Head of caudate nucleus (tissue), 42 donors: ENCODE measurements around the gene RDH5.

Experiments
- DNase-seq, 42 donors: peaks; one replicate each; pipeline versions ENCODE4 v3.0.0 to v3.0.0-alpha.2; 2020 to 2021; ENCODE audit warnings: mixed read lengths in 7 of 42
- intact Hi-C: fragments of 100-400 bp; cut with DNase I; formaldehyde crosslinking; loops from one replicate; pipeline ENCODE4 v1.15.0; 2022

Gene RDH5, protein sequence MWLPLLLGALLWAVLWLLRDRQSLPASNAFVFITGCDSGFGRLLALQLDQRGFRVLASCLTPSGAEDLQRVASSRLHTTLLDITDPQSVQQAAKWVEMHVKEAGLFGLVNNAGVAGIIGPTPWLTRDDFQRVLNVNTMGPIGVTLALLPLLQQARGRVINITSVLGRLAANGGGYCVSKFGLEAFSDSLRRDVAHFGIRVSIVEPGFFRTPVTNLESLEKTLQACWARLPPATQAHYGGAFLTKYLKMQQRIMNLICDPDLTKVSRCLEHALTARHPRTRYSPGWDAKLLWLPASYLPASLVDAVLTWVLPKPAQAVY

DNA sequence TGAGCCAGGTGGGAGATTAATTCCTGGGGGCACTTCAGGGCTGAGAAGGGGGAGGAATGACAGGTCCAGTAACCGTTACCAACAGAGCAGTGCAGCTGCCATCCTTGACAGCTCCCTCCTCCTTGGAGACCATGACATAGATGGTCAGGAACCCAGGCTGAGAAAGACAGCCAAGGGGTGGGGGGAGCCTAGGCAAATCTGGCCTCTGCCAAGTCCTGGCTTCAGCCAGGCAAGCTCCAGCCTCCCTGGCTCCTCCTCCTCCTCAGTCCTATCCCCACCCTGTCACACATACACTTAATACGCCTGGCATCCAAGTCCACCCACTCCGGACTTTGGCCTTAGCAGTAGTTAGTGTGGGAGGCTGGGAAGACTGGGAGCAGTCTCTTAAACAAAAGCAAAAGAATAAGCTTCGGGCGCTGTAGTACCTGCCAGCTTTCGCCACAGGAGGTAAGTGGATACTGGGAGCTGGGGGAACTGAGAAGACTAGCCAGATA is at the start of gene RDH5:
Gene RDH5 (plus strand): TSS at position 323 of the 494 bp plus-strand sequence. CDS start 792 bp downstream, outside the sequence.
- intact Hi-C loops, result no loop called here
- DNase-seq, result peak in 3 of 42 donors; percentile 30 to 65 (median 49)

DNA sequence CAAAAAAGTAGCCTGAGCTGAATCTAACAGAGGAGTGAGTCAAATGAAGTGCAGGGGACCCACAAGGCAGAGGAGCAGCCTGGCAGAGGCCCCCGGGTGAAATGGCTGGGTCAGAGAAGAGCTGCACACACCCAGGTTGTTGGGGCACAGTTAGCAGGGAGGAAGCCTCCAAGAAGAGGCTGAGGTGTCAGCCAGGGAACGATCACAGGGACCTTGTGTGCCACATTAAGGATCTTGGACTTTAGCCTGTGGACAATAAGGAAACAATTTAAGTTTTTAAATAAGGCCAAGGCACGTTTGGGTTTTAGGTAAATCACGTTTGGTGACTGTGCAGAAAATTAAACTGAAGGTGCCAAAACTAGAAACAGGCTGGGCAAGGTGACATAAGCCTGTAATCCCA is 48.4 kb upstream of the RDH5 start:
- intact Hi-C loops, result no loop called here
- peak in 1 of 42 donors; percentile 23 for DNase-seq

GRCh38 chr12:55673638-55674037 is 46.6 kb upstream of the RDH5 start:
- intact Hi-C loops, result no loop called here

DNA sequence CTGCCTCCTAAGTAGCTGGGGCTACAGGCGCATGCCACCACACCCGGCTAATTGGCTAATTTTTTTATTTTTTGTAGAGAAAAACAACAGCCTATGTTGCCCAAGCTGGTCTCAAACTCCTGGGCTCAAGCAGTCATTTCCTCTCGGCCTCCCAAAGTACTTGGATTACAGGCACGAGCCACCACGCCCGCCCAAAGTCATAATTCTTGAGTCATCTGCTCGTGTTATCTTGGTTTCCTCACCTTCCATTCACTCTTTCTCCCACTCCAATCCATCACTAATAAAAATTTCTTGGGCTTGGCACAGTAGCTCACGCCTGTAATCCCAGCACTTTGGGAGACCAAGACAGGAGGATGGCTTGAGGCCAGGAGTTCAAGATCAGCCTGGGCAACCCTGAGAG is 44.5 kb upstream of the RDH5 start:
- DNase-seq, result peak in 1 of 42 donors; percentile 13
- intact Hi-C loops, result no loop called here

More at GRCh38 chr12:55673638-55674037, 46.6 kb upstream of the RDH5 start:
- no peak for DNase-seq

DNA sequence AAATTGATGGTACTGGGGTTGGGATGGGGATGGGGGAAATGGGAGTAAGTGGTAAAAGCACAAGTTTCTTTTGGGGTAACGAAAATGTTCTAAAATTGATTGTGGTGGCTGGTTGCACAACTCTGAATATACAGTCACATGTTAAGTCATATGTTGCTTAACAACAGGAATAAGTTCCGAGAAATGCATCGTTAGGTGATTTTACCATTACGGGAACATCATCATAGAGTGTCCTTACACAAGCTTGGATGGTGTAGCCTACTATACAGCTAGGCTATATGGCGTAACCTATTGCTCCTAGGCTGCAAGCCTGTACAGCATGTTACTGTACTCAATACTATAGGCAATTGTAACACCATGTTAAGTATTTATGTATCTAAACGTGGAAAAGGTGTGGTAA is 43.5 kb upstream of the RDH5 start:
- intact Hi-C loops, result no loop called here
- no peak for DNase-seq

- DNase-seq, result no peak
- intact Hi-C loops, result no loop called here
These were observed 40.5 kb upstream of the RDH5 start for GRCh38 chr12:55679691-55680090.

GRCh38 chr12:55681142-55682077 is 38.8 kb upstream of the RDH5 start:
- intact Hi-C loops, result no loop called here
- DNase-seq, result peak in 30 of 42 donors; percentile 4 to 66 (median 31)

DNA sequence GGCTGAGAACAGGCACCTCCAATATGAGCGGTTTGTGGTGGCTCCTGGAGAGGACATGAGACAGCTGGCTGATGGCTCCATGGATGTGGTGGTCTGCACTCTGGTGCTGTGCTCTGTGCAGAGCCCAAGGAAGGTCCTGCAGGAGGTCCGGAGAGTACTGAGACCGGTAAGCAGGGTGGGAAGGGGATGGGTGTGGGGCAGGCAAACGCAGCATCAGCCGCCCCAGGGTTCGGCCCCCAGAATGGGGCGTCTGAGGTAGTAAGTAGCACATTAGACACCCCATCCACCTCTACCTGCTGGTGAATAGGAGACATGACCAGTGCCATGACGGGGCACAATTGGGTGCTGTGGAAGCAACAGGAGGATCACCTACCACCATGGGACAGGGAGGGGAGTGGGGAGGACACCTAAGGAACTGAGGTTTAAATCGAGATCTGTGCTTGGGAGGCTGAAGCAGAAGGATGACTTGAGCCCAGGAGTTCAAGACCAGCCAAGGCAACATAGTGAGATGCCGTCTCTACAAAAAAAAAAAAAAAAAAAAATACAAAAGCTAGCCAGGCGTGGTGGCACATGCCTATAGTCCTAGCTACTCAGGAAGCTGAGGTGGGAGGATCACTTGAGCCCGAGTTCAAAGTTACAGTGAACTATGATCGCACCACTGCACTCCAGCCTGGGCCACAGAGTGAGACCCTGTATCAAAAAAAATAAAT is 38.0 kb upstream of the RDH5 start:
- peak in 1 of 42 donors; percentile 30 for DNase-seq
- intact Hi-C loops, result no loop called here

- DNase-seq, result peak in 1 of 42 donors; percentile 23
- intact Hi-C loops, result no loop called here
These were observed 36.5 kb upstream of the RDH5 start for GRCh38 chr12:55683676-55684075.

DNA sequence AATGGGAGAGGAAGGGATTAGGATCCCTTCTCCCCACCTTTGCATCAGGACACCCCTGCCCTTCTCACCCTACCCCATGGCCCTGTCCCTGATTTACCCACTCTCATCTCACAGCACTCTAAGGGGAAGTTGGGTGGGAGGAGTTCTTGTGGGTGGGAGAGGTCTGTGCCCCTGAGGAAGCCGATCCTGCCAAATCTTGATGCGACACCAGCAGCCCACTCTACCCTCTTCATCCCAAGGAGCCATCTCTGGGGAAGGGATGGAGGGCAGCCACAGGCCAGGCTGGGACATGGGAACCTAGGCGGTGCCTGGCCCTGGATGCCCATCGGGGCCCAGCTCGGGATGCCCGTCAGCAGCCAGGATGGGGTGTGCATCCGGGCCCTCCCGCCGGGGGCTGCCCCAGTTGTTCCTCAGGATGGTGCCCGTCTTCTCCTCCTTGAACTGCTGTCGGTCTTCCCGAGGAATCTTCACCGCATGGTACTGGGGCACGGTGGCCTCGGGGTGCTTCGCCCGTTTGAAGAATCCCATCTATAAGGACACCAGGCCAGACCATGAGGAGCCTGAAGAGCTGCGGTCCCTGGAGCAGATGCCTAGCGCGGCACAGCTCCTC is 35.3 kb upstream of the RDH5 start:
- intact Hi-C loops, result no loop called here
- DNase-seq, result peak in 1 of 42 donors; percentile 28

DNA sequence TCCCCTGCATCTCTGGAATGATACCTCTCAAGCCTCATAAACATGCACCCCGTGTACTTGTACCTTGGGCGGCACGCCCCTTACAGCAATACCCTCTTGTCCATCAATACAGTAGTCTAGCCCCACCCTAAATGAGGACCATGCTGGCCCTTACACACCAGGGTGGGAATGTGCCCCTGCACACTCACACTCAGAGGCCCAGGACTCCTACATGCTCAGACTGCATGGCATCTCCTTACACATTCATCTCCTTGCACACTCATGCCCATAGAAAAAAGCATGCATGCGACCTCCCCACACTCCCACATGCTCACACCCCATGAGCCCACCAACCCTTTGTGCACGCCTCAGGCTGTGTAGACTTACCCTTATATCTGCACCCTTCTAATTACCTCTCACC is 34.5 kb upstream of the RDH5 start:
- no peak for DNase-seq
- intact Hi-C loops, result no loop called here

DNA sequence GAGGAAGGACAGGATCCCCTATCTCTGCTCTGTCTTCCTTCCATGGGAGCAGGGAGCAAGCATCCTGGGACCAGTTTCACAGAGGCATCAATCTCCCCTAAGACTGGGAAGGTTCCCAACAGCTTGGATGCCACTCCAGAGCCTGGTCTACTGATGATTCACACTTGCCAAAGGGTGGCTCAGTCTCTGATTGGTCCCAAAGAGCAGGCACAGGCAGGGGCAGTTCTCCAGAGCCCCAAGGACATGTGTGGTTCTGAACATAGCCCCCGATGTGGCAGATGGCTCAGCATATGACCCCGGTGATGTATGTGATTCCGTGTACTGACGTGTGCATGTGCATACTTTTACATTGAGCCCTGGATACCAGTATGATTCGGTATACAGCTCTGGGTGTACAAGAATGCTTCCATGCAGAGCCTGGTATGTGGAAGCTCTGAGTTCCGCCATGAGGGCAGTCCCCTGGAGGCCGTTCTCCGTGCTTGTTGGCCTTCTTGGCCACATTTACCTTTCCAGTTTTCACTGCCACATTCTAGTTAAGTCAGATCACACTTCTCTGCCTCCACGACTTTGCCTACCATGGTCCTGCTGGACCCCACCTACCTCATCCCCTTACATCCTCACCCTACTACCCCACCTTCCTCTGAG is 33.7 kb upstream of the RDH5 start:
- intact Hi-C loops, result no loop called here
- DNase-seq, result no peak

DNA sequence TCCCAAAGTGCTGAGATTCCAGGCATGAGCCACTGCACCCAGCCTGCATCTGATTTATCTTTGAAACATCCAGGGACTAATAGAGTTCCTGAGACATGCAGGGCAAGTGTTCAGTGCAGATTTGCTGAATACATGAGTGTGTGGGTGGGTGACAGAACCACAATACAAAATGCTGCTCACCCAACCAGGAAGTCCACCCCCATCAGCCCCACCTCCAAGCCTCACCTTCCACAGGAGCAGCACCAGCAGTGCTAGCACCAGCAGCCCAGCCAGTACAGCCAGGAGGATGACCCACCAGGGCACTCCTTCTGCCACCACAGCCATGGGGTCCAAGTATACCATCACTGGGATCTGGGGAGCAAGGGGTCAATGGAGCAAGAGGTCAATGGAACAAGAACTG is 32.4 kb upstream of the RDH5 start:
- intact Hi-C loops, result no loop called here
- DNase-seq, result peak in 1 of 42 donors; percentile 25

GRCh38 chr12:55688716-55689655 is 31.2 kb upstream of the RDH5 start:
- DNase-seq, result peak in 1 of 42 donors; percentile 42
- intact Hi-C loops, result no loop called here

GRCh38 chr12:55692631-55693322 is 27.4 kb upstream of the RDH5 start:
- intact Hi-C loops, result no loop called here
- peak in 1 of 42 donors; percentile 8 for DNase-seq

DNA sequence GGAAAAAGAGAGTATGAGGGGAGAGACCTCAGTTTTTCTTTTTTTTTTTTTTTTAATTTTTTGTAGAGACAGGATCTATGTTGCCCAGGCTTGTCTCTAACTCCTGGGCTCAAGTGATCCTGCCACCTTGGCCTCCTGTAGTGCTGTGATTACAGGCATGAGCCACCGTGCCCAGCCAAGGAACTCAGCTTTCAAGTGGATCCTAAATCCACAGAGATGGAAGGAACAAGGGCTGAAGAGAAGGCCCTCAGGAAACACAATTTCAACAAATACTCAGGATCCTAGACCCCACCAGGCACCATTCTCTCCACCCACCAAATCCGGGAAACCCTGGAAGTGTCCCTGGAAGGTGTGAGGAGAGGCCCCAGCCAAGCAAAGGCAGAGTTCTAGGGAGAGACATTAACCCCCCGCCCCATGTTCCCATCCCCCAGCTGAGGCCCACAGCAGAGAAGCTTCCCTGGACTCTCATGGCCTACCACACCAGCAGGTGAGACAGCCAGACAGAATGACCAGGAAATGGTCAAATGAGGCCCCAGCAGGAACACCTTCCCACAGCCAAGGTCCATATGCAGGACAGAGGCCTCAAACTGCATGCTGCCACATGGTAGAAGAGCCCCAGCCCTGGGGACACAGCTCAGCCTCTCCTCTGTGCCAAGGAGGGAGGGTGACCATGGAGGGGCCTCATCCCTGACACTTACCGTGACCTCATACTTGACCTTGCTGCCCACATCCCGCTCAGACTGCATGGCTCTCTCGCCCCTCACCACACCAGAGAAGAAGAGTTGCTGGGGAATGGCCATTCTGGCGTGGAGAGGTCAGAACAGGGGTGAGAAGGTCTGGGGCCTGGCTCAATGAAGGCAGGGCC is 26.6 kb upstream of the RDH5 start:
- DNase-seq, result peak in 1 of 42 donors; percentile 8
- intact Hi-C loops, result no loop called here
